ENCODE data around the gene FAM229B.
"Not testable (repeated sequence)": the region's sequence is repeated elsewhere in the genome, so short reads cannot be mapped to it uniquely, and the experiment has no call there.

FAM229B gene, protein sequence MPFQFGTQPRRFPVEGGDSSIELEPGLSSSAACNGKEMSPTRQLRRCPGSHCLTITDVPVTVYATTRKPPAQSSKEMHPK

DNA sequence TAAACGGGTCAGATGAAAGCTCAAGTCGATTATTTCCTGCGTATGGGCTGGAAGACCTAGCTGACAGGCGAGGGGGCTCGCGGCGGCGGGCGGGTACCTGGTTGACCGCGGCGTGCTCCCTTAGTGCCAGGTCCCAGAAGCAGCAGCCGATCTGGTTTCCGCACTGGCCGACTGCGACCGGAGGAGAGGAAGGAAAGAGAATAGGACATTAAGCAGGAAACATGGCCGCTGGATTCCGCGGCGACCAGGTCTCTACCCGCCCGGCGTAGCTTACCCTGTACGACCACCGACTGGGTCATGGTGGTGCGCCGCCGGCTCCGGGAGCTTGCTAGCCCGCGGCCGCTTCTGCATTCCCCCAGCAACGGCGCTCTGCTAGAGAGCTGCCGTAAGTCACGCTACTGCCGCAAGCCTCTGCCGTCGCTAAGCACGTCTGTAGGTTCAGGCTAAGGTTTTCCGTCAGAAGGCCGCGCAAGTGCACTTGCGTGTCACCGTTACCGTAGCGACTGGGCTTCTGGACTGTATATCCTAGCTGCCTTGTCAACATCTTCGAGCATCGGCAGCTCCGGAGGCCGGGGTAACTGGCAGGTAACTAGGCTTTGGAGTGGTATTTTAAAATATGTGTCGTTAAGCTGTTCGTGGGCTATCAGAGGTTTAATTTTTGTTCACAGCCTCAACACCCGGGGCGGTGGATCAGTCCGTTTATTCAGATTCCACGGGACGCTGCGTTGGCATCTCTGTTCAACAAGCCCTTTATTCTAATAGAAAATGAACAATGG is at the start of gene FAM229B, which contains the start of gene TUBE1:
Gene FAM229B (plus strand): TSS at position 456 of the 776 bp plus-strand sequence. CDS start 11,693 bp downstream, outside the sequence.
Gene TUBE1 (minus strand): TSS at position 347 of the 776 bp plus-strand sequence. CDS start 48 bp downstream, at position 299.
- peak within 1 kb of the TSS; percentile 91 for H3K4me3 ChIP-seq (ENCODE audit: low read depth, low read length)

DNA sequence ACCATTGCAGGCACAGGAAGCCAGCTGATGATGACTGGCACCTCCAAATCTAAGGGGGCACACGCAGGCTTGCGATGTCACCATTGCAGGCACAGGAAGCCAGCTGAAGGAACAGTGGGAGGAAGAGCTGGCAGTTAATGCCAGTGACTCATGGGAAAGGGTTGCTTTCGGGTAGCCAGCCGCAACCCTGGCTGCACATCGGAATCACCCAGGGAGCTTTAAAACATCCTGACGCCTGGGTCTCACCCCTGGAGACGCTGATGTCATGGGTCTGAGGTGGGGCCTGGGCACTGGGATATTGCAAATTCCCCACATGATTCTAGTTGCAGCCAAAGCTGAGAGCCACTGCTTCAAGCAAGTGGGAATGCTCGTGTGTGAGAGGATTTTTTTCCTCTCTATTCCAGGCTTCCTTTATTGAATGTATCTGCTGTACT is 49.6 kb upstream of the FAM229B start:
- H3K4me3 ChIP-seq (ENCODE audit: low read depth, low read length): no peak overlapping the region

DNA sequence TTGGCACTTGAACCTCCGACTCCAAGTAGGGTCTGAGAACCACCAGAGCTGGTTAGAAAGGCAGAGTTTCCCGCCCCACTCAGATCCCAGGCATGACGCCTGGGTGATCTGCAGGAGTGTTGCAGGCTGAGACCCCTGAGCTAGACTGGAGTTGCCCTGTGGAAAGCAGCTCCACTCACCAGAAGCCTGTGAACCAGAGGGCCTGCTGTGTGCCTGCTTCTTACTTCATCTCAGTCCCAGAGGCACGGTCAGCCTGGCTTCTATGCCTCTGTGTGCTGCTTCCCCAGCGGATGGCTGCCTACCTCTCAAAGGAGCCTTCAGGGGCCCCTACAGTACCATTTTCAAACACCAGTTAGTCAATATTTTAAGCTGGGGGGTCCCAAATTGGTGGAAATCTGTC is 49.1 kb upstream of the FAM229B start:
- no peak overlapping the region for H3K4me3 ChIP-seq (ENCODE audit: low read depth, low read length)

DNA sequence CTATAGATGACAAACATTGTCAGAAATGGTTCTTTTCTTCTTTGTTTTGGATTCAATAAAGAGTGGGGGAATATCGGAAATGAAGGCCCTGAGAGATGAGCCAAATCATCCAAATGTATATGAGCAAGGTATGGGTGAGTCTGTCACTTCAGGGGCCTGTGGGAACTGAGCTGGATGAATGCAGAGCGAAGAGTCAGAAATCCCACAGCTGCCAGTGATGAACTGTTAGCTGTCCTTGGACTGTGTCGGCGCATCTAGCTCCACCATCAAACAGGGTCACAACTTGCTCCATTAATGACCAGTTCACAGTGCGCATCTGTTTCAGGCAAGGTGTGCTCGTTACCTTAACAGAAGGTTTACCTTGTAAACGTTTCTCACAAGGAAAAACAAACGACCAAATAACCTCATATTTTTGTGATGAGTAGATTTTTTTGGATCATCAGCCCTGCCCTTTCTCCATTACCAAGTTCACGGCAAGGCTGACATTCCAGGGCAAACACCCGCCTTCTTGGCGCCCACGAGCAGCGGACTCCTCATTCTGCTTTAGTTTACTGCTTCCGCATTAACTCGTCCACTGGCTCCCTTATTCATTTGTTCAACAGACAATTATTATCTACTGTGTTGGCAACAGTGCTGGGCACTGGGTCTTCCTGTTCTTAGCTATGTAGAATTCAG is 48.5 kb upstream of the FAM229B start:
- H3K4me3 ChIP-seq (ENCODE audit: low read depth, low read length): no peak overlapping the region

DNA sequence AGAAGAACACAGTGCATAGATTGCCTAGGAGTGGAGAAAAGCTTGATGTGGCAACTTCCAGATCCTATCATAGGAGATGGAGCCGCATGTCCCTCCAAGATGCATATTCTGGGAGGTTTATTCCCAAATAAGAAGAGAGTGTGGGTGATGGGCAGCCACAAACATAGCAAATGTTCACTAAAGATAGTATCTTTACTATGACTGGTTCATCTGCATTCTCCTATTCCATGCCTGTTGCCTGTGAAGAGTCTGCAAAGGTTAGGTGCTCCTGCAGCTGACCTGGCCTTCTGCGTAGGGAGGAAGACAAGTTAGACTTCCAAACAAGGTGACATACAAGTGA is 48.0 kb upstream of the FAM229B start:
- H3K4me3 ChIP-seq (ENCODE audit: low read depth, low read length): no peak overlapping the region

DNA sequence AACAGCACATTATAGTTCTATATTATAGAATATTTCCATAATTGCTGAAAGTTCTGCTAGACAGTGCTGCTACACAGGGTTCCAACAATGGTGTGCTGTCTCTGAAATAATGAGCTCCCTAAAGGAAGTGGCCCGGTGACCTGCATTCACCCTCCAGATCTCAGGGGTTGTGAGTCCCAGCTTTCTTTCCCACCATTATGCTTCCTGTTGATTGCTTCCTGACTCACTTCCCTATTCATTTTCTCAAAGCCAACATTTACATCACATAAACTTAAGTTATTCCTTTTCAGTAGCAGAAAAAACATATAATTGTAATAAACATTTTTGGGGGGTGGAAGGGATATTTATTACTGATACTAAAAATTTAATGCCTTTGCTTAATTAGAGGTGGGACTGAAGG is 46.4 kb upstream of the FAM229B start:
- no peak overlapping the region for H3K4me3 ChIP-seq (ENCODE audit: low read depth, low read length)

DNA sequence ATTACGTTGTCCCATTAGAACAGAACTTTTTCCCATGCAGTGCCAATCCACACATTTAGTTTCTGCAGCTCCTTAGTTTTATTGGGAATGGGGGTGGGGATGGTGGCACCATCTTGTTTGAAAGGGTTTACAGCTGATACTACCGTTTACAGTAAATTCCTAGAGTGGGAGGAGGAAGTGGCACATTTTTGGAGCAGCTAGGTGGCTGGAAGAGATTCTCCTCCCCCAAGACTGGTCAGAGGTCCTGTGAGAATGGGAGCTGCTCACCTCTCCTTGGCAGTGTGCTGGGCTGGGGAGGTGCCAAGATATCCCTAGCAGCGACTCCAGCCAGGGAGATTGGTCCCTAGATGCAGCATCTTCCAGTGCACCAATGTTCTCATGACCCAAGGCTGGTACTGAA is 45.9 kb upstream of the FAM229B start:
- no peak overlapping the region for H3K4me3 ChIP-seq (ENCODE audit: low read depth, low read length)

DNA sequence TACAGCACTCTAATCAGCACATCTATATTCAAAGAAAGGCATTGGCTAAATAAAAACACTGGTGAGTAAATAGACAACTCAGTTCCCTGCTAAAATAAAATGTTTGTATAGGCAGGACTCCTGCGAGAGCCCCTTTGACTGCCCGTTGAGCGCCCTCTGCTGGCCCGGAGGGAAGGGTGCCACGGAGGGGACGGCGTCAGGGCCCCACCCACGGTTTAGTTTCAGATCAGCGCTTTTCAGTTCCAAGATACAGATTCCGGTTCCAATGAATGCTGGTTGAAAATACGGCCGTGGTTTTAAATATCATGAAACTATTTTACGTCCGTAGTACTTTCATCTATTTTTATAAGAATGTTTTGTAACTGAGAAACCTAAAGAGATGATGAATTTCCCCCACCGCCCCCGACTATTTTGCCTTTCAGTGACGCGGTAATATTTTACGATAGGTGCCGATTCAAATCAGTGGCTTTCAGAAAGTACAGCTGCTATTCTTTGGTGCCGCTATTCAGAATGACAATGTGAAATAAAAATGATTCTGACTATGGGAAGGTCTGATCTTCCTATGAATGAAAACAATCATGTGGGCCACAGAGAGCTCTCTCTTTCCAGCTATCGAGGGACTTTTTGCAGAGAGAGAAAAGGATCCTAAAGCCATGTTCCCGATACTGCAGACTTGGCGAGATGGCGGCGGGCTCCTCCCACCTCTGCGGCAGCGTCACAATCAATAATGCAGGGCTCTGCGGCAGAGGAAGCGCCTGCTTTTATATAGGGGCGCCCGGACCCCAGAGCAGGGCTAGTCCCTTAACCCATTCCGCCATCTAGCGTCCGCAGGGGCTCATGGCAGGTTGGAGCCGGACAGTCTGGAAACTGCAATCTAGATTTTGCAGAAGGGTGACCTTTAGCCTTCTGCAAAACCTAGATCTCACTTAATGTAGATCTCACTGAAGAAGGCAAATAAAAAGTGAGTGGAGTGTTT is 44.1 kb upstream of the FAM229B start:
- H3K4me3 ChIP-seq (ENCODE audit: low read depth, low read length): peak overlapping the region; percentile 74

DNA sequence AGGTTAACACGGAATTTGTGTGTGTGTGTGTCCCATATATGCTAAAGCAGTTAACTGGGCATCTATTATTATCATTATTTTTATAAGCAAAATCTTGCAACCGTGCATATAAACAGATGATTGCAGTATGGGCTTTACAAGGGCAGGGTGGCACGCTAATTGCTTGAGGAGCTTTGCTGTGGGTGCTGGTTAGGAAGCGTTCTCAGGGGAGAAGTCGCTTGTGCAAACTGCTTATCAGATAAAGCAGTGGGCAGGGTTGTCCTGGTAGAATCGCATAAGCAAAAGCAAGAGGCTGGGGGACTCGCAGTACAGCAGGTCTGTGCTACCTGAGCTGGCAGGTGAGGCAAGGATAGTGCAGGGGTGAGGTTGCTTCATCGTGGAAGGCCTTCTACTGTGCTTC is 43.2 kb upstream of the FAM229B start:
- H3K4me3 ChIP-seq (ENCODE audit: low read depth, low read length): no peak overlapping the region

DNA sequence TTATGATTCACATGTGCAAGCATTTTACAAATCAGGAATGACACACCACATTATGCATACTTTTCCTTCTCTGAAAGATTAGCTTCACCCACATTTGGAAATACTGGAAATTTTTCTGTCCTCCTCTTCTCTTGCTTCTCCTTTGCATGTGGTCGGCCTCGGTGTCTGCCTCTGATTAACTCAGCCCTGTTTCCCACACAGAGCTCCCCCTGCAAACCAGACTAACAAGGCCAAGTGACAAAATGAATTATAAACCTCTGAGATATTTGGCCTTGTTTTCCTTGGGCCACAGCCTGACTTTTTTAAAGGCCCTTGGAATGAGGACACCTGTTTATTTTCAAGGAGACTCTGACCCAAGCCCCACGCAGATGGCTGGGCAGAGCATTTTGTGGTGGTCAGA is 42.5 kb upstream of the FAM229B start:
- H3K4me3 ChIP-seq (ENCODE audit: low read depth, low read length): no peak overlapping the region

DNA sequence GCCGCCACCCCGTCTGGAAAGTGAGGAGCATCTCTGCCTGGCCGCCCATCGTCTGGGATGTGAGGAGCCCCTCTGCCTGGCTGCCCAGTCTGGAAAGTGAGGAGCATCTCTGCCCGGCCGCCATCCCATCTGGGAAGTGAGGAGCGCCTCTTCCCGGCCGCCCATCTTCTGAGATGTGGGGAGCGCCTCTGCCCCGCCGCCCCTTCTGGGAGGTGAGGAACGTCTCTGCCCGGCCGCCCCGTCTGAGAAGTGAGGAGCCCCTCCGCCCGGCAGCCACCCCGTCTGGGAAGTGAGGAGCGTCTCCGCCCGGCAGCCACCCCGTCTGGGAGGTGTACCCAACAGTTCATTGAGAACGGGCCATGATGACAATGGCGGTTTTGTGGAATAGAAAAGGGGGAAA is 39.9 kb upstream of the FAM229B start:
- H3K4me3 ChIP-seq (ENCODE audit: low read depth, low read length): not testable (repeated sequence)

DNA sequence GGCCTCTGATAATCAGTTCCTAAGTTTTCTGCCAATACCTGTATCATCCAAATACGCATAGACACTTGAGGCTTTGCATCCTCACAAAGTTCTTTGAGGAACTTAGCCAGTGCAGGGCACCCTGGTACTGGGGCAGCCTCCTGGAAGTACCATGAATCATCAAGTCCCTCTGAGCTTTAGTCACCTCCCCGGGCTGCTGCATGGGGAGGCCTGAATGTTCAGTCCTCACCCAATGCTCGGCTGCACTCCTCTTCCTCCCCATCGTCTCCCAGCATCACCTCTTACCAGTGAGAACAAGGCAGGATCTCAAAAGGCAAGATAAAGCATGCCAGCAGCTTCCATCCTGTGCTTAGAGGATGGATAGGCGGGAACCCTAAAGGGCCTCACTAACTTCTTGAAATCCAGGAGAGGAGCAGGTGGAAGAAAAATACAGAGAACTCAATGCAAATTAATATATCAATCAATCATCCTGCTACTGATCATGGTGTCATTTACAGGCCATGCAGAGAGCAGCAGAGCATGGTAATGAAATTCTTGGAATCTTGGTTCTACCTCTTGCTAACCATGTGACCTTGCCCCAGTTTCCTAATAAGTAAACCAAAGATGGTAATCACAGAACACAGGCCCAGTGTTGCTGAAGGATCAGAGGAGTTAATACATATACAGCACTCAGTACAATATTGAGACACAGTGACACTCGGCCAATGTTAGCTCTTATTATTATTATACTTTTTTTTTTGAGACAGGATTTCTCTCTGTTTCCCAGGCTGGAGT is 38.2 kb upstream of the FAM229B start:
- no peak overlapping the region for H3K4me3 ChIP-seq (ENCODE audit: low read depth, low read length)

DNA sequence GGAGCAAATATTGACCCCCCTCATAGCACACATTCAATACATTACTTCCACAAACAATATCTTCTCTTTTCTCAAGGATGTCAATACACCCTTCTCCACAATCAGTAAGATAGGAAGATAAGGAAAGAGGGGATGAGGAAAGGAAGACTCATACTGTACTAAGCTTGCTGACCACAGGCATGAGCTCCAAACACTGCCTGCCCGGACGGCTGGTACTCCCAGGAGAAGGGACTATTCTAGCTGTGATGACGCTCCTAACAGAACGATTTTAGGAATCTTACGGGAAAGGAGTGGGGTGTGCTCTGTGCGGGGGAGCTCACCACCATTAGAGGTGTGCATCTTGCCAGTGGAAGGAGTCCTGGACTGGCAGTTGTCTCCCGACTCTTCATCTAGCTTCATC is 37.4 kb upstream of the FAM229B start:
- H3K4me3 ChIP-seq (ENCODE audit: low read depth, low read length): no peak overlapping the region

DNA sequence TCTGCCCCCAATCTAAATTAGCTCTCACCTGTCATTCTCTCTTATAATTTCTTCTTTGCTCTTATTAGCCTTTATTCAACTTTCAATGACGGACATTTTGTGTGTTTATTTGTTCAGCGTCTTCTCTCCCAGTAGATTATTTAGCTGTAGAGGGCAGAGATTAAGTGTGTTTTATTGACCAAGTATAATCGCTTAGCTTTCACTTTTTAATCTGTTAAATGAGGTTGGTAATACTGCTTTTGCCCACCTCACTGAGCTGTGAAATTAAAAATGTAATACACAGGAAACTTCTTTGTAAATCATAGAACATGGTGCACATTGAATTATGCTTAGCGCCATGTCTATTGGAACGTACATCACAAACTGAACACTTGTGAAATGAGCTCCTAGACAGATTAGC is 37.0 kb upstream of the FAM229B start:
- H3K4me3 ChIP-seq (ENCODE audit: low read depth, low read length): no peak overlapping the region

DNA sequence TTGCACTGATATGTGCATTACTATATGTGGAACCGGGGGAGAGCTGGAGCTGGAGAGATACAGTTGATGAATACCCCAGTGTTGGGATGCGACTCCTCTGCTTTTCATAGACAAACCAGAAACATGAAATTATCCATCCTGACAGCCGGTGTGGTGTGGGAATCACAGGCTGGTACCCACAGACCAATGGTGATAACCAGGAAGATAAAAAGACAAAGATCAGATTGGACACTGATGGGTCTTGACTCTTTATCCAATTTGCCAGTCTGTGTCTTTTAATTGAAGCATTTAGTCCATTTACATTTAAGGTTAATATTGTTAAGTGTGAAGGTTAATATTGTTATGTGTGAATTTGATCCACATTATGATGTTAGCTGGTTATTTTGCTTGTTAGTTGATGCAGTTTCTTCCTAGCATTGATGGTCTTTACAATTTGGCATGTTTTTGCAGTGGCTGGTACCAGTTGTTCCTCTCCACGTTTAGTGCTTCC is 36.1 kb upstream of the FAM229B start:
- H3K4me3 ChIP-seq (ENCODE audit: low read depth, low read length): not testable (repeated sequence)

DNA sequence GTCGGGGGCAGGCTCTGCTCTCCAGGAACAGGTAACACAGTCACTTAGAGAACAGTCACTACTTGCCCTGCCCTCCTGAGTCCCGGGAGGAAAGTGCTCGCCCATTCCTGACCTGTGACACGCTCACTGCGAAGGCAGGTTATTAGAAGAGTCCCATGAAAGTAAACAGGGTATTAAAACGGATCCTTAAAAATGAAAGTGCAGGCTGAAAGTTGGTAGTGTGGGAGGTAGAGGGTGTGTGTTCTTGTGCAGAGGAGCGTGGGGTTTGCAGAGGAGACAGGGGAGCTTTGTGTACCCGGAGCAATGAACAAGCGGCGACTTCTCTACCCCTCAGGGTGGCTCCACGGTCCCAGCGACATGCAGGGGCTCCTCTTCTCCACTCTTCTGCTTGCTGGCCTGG is 33.4 kb upstream of the FAM229B start, which contains the start of gene CCN6:
Gene CCN6 (plus strand): TSS at position 104 of the 400 bp plus-strand sequence. CDS start 254 bp downstream, at position 358.
- H3K4me3 ChIP-seq (ENCODE audit: low read depth, low read length): no peak within 1 kb of the TSS

DNA sequence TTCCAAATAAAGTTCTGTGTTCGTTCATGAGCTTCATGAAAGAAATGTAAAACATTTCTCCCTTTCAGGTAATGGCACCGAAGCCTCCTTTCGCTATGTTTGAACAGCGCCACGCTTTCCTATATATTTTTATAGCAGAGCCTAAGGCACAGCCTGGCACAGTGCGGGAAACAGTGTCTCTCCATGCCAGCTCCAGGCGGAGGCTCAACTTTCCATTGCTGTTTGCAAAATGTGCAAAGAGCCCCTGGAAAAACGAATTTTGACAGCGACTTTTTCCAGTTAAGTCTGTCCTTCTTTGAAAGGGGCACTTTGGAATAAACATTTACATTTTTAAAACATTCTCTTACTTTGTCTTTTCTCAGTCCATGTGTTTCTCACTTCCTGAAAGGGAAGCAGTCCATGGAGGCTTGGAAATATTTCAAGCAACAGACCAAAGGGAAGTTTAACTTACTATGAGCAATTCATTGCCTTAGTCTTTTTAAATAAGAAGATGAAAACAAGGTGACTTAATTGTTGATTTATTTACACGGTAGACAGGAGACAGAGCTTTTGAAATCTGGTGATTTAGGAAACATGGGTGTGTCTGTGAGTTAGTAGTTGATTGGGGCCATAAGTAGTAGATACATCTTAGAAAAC is 32.7 kb upstream of the FAM229B start:
- H3K4me3 ChIP-seq (ENCODE audit: low read depth, low read length): no peak overlapping the region

DNA sequence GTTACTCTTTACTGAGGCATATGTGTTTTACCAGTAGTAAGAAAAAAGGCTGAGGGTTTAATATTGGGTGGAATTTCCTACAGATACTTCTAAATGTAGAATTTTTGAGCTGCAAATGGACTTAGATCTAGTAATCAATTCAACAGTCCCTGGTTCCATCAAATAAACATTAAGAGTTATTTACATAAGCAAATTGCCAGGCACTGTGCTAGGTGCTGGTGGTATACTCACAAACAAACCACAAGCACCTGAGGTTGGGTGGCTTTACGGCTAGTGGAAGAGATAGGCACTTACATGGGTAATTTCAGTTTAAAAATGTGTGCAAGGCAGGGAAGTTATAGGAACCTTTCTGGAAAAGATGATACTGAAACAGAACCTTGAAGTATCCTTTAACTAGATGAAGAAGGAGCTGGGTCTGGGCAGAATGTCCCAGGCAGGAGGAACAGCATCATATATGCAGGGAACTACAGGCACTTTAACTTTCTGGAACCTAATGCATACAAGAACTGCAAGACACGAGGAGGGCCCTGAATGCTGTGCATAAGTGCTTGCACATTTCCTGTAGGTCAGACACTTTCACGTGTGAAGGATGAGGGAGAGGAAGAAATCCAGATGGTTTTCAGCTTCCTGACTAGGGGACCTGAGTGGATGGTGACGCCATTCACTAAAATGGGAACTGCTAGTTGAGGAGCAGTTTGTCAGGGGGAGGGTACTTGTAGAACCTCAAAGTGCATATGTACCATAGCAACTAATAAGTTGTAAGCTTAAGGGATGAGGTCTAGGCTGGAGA is 29.0 kb upstream of the FAM229B start:
- no peak overlapping the region for H3K4me3 ChIP-seq (ENCODE audit: low read depth, low read length)

DNA sequence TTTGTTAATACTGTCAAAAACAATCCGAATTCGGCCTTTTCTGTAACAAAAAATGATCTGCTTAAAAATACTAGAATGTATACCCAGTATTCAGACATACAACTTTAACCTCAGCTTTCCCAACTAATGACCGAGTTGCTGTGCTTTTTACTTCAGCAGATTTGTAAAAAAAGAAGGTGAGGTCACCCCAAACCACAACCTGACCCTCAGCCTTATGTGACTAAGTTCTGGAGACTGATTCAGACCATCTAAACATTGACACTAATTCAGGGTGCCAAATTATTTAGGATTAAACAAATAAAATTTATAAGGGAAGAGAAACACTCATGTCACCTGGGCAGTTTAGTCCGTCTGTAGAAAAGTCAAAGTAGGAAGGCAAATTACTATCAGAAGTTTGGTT is 25.8 kb upstream of the FAM229B start:
- no peak overlapping the region for H3K4me3 ChIP-seq (ENCODE audit: low read depth, low read length)

Data from iPS-11a (cell line).